Mesendoderm (in vitro differentiated cells): ENCODE measurements around the gene TCEAL1.

Experiments
- DNase-seq: peaks from one replicate; pipeline ENCODE4 v3.0.0; 2013
- H2AK5ac ChIP-seq: 2 replicates; pipeline ENCODE4 v1.6.1; 2013; ENCODE audit warnings: low read length, inconsistent platforms
- H2BK120ac ChIP-seq: 2 replicates; pipeline ENCODE4 v1.6.1; 2013; ENCODE audit warnings: low read depth, mild to moderate bottlenecking, low read length, moderate library complexity, mixed read lengths
- H2BK15ac ChIP-seq: replicated peaks from 2 replicates; pipeline ENCODE4 v1.6.1; 2013; ENCODE audit warnings: low read depth, mild to moderate bottlenecking, moderate library complexity
- H2BK5ac ChIP-seq: 2 replicates; pipeline ENCODE4 v1.6.1; 2013; ENCODE audit warnings: low read length, inconsistent platforms
- H3K18ac ChIP-seq: 2 replicates; pipeline ENCODE4 v1.6.1; 2013; ENCODE audit warnings: mild to moderate bottlenecking, low read length, mixed read lengths
- H3K23ac ChIP-seq: one replicate; pipeline ENCODE4 v1.6.1; 2013; ENCODE audit warnings: low read length
- H3K27ac ChIP-seq: 2 replicates; pipeline ENCODE4 v1.5.1; 2013; ENCODE audit warnings: low read depth, mild to moderate bottlenecking, inconsistent platforms, low read length, moderate library complexity
- H3K27me3 ChIP-seq: 2 replicates; pipeline ENCODE4 v1.6.1; 2013; ENCODE audit warnings: low read length, control low read depth, mild to moderate bottlenecking, inconsistent platforms; ENCODE audit not compliant: insufficient read depth, poor library complexity
- H3K36me3 ChIP-seq: 2 replicates; pipeline ENCODE4 v1.6.1; 2013; ENCODE audit warnings: low read length, inconsistent platforms; ENCODE audit not compliant: control insufficient read depth, insufficient read depth
- H3K4ac ChIP-seq: one replicate; pipeline ENCODE4 v1.6.1; 2013; ENCODE audit warnings: low read depth, mild to moderate bottlenecking, low read length, moderate library complexity
- H3K4me1 ChIP-seq: 2 replicates; pipeline ENCODE4 v1.6.1; 2013; ENCODE audit warnings: low read depth, low read length, inconsistent platforms; ENCODE audit not compliant: control insufficient read depth
- H3K4me2 ChIP-seq: 2 replicates; pipeline ENCODE4 v1.6.1; 2013; ENCODE audit warnings: low read length
- H3K4me3 ChIP-seq: 2 replicates; pipeline ENCODE4 v1.5.1; 2013; ENCODE audit warnings: mild to moderate bottlenecking, low read length
- H3K56ac ChIP-seq: one replicate; pipeline ENCODE4 v1.6.1; 2013; ENCODE audit warnings: low read length
- H3K79me1 ChIP-seq: 2 replicates; pipeline ENCODE4 v1.6.1; 2013; ENCODE audit warnings: low read length, inconsistent platforms
- H3K79me2 ChIP-seq: 2 replicates; pipeline ENCODE4 v1.6.1; 2013; ENCODE audit warnings: mild to moderate bottlenecking, low read length; ENCODE audit not compliant: control insufficient read depth, insufficient read depth
- H3K9ac ChIP-seq: 2 replicates; pipeline ENCODE4 v1.6.1; 2013; ENCODE audit warnings: low read length, inconsistent platforms
- H4K5ac ChIP-seq: one replicate; pipeline ENCODE4 v1.6.1; 2013; ENCODE audit warnings: low read length
- H4K8ac ChIP-seq: one replicate; pipeline ENCODE4 v1.6.1; 2013; ENCODE audit warnings: low read depth, mild to moderate bottlenecking, control low read depth, low read length, moderate library complexity
- WGBS: extraction: QIAGEN DNeasy Blood & Tissue Kit; methylation state at CpG from one replicate; pipeline ENCODE4 v1.1.7; 2013; ENCODE audit warnings: low lambda C conversion rate, missing lambda C conversion rate; ENCODE audit not compliant: insufficient coverage; ENCODE audit errors: extremely low coverage; 5-methylcytosine and 5-hydroxymethylcytosine counted together

TCEAL1 gene

DNA sequence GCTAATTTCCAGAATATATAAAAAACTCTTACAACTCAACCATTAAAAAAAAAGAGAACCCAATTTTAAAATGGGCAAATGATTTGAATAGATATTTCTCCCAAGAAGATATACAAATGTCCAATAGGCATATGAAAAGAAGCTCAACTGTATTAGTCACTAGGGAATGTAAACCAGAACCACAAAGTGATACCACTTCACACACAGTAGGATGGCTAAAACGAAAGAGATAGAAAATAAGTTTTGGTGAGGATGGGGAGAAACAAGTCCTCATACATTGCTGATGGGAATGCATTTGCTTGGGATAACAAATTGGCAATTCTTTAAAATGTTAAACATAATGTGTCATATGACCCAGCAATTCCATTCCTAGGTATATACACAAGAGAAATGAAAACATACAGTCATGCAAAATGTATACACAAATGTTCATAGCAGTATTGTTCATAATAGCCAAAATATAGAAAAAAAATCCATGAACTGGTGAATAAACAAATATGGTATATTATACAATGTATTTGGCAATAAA is 15.3 kb upstream of the TCEAL1 start:
- no peak overlapping the region for H3K56ac ChIP-seq
- H3K23ac ChIP-seq = no peak overlapping the region
- H2BK5ac ChIP-seq = no peak overlapping the region
- H4K8ac ChIP-seq = no peak overlapping the region
- no peaks in the 10 kb centered on the region for H3K4me1 ChIP-seq
- H3K79me1 ChIP-seq = no peaks in the 10 kb centered on the region
- no peak overlapping the region for H3K4me2 ChIP-seq
- no peaks in the 10 kb centered on the region for H3K27me3 ChIP-seq
- no peak overlapping the region for H3K9ac ChIP-seq
- H4K5ac ChIP-seq = no peak overlapping the region
- no peak overlapping the region for H2AK5ac ChIP-seq
- no CpG with 5 or more reads among the region's 1 CpG for WGBS
- no peaks in the 10 kb centered on the region for H3K36me3 ChIP-seq
- no peak overlapping the region for H2BK15ac ChIP-seq
- no peaks in the 10 kb centered on the region for H3K79me2 ChIP-seq
- H3K4me3 ChIP-seq = no peak overlapping the region
- no peak for DNase-seq
- H3K4ac ChIP-seq = no peak overlapping the region
- H3K27ac ChIP-seq = no peak overlapping the region
- no peak overlapping the region for H3K18ac ChIP-seq
- H2BK120ac ChIP-seq = no peak overlapping the region

DNA sequence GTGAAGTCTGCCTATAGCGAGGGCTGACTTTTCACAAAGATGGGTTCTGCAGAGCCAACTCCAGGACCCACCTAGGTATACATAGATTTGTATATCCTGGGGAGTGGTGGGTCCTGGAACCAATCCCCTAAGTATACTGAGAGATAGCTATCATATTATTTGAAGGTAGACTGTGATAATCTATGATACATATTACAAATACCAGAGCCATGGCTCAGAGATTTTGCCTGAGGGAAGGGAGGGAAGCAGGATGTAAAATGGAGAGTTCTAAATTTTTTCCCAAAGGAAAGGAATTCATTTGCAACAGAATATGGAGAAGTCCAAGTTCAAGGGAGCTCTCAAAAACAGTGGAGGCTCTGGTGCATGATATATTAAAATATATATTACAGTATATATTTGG is 13.8 kb upstream of the TCEAL1 start:
- Histone ChIP-seq H3K4me2 (no peak overlapping the region), H2AK5ac (no peak overlapping the region), H4K5ac (no peak overlapping the region), H3K56ac (no peak overlapping the region), H3K18ac (no peak overlapping the region), H2BK5ac (no peak overlapping the region), H3K4ac (no peak overlapping the region), H2BK120ac (no peak overlapping the region), H3K79me1 (no peaks in the 10 kb centered on the region), H3K27ac (no peak overlapping the region), H3K9ac (no peak overlapping the region), H4K8ac (no peak overlapping the region), H3K4me1 (no peaks in the 10 kb centered on the region), H3K79me2 (no peaks in the 10 kb centered on the region), H3K27me3 (no peaks in the 10 kb centered on the region), H3K23ac (no peak overlapping the region), H3K36me3 (no peaks in the 10 kb centered on the region), H2BK15ac (no peak overlapping the region), H3K4me3 (no peak overlapping the region)
- no peak for DNase-seq
- WGBS = no CpG with 5 or more reads among the region's 1 CpG

DNA sequence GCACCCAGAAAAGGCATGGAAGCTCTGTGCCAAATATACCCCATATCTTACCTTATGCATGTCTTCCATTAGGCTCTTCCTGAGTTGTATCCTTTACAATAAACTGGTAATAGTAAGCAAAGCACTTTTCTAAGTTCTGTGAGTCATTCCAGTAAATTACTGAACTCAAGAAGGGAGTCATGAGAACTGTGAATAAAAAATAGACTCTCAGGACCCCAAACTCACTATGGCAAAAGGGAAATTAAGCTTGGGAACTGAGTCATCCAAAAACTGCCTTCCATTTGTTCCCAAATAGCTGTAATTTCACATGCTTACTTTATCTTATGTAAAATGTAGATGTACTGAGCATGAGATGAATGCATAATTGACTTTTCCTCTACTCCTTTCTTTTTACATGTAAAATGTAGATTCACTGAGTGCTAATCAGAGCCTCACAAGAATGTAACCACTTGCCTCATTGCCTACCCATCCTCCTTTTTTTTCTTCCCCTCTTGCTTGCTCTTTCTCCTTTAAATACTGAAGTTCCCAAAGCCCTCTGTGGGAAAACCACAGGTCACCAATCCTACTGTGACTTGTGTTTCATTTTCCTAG is 12.9 kb upstream of the TCEAL1 start:
- Histone ChIP-seq H3K79me1 (no peaks in the 10 kb centered on the region), H3K79me2 (no peaks in the 10 kb centered on the region), H3K4me2 (no peak overlapping the region), H3K36me3 (no peaks in the 10 kb centered on the region), H3K23ac (no peak overlapping the region), H3K4me1 (no peaks in the 10 kb centered on the region), H3K27me3 (no peaks in the 10 kb centered on the region), H3K27ac (no peak overlapping the region), H3K4me3 (no peak overlapping the region), H4K8ac (no peak overlapping the region), H3K9ac (no peak overlapping the region), H2BK5ac (no peak overlapping the region), H2AK5ac (no peak overlapping the region), H3K18ac (no peak overlapping the region), H3K56ac (no peak overlapping the region), H3K4ac (no peak overlapping the region), H2BK15ac (no peak overlapping the region), H2BK120ac (no peak overlapping the region), H4K5ac (no peak overlapping the region)
- no peak for DNase-seq

- H3K18ac ChIP-seq = no peak overlapping the region
- H3K27ac ChIP-seq = no peak overlapping the region
- no peaks in the 10 kb centered on the region for H3K36me3 ChIP-seq
- H2BK120ac ChIP-seq = no peak overlapping the region
- H3K27me3 ChIP-seq = no peaks in the 10 kb centered on the region
- H4K5ac ChIP-seq = no peak overlapping the region
- peak; percentile 57 for DNase-seq
- no peak overlapping the region for H3K23ac ChIP-seq
- no peak overlapping the region for H3K9ac ChIP-seq
- no peak overlapping the region for H2AK5ac ChIP-seq
- no peak overlapping the region for H2BK15ac ChIP-seq
- H3K4me2 ChIP-seq = no peak overlapping the region
- H3K4me1 ChIP-seq = no peaks in the 10 kb centered on the region
- H3K79me1 ChIP-seq = no peaks in the 10 kb centered on the region
- no CpG with 5 or more reads among the region's 1 CpG for WGBS
- no peaks in the 10 kb centered on the region for H3K79me2 ChIP-seq
- H3K4me3 ChIP-seq = no peak overlapping the region
- H3K4ac ChIP-seq = no peak overlapping the region
- H4K8ac ChIP-seq = no peak overlapping the region
- H3K56ac ChIP-seq = no peak overlapping the region
- H2BK5ac ChIP-seq = no peak overlapping the region
These were observed 12.0 kb upstream of the TCEAL1 start for GRCh38 chrX:103616676-103617186.

DNA sequence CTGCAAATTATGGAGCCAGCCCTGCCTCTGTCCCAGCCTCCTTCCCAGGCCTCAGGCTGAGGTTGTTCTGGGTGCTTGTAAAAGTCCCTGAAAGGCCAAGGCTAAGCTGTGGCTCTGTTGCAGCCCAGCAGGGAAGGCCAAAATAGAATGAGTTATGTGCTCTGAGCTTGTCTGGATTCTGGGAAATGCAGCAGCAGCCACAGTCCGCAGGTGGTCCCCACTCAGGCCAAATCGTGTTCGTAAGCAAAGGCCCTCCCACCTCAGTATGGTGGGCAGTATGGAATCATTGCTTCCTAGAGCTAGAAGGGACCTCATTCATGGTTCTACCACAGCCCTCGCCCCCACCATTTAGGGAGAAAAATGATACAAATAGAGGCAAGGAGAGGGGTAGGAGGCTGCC is 4.7 kb upstream of the TCEAL1 start:
- Histone ChIP-seq H3K27me3 (no peaks in the 10 kb centered on the region), H3K9ac (no peak overlapping the region), H3K4ac (no peak overlapping the region), H3K27ac (no peak overlapping the region), H3K36me3 (no peaks in the 10 kb centered on the region), H3K4me2 (no peak overlapping the region), H2BK120ac (no peak overlapping the region), H3K56ac (no peak overlapping the region), H2AK5ac (no peak overlapping the region), H3K79me2 (no peaks in the 10 kb centered on the region), H3K18ac (no peak overlapping the region), H2BK5ac (no peak overlapping the region), H2BK15ac (no peak overlapping the region), H4K5ac (no peak overlapping the region), H3K23ac (no peak overlapping the region), H3K4me3 (no peak overlapping the region), H4K8ac (no peak overlapping the region), H3K4me1 (no peaks in the 10 kb centered on the region), H3K79me1 (no peaks in the 10 kb centered on the region)
- no CpG with 5 or more reads among the region's 4 CpGs for WGBS
- DNase-seq = no peak

DNA sequence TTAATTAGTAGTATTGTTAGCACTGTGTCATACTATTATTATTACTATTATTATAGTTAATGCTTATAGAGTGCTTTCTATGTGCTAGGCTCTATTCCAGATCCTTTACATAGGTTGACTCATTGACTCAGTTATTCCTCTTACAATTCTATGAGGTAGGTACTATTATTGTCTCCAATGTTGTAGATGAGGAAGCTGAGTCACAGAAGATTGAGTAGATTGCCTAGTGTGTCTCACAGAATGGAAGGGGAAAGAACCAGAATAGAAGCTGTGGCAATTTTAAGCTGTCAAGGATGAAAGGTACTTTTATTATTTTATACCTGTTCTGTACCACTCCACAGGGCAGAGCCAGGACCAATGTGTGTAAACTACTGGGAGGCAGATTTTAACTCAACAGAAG is 1.9 kb upstream of the TCEAL1 start:
- Histone ChIP-seq H3K27ac (no peak overlapping the region), H3K23ac (no peak overlapping the region), H3K4me1 (no peaks in the 10 kb centered on the region)

More for the DNA sequence above, 1.9 kb upstream of the TCEAL1 start:
- H4K8ac ChIP-seq = no peak overlapping the region
- H3K56ac ChIP-seq = no peak overlapping the region
- H2AK5ac ChIP-seq = no peak overlapping the region
- H3K9ac ChIP-seq = no peak overlapping the region
- no peak overlapping the region for H3K4ac ChIP-seq
- no peak overlapping the region for H2BK120ac ChIP-seq
- H3K36me3 ChIP-seq = no peaks in the 10 kb centered on the region
- H3K18ac ChIP-seq = no peak overlapping the region
- no peak overlapping the region for H2BK15ac ChIP-seq
- H3K4me3 ChIP-seq = no peak overlapping the region
- no peaks in the 10 kb centered on the region for H3K79me1 ChIP-seq
- H3K4me2 ChIP-seq = no peak overlapping the region
- no peak for DNase-seq
- no peaks in the 10 kb centered on the region for H3K79me2 ChIP-seq
- H2BK5ac ChIP-seq = no peak overlapping the region
- no peaks in the 10 kb centered on the region for H3K27me3 ChIP-seq
- H4K5ac ChIP-seq = no peak overlapping the region
